Nephron (organoid): ENCODE measurements around the gene PPFIA1.
"Not testable (repeated sequence)": the region's sequence is repeated elsewhere in the genome, so short reads cannot be mapped to it uniquely, and the experiment has no call there.

Source experiments
- H3K27ac Mint-ChIP-seq, 3 experiments: 2 replicates each; pipeline ENCODE4 v1.8.0; 2020; ENCODE audit warnings: mixed read lengths in 3 of 3, mild to moderate bottlenecking in 2 of 3, moderate library complexity in 1 of 3
- H3K27me3 Mint-ChIP-seq: 2 replicates; pipeline ENCODE4 v1.8.0; 2021; ENCODE audit warnings: low read depth, mild to moderate bottlenecking, moderate library complexity, mixed read lengths
- H3K36me3 Mint-ChIP-seq: 2 replicates; pipeline ENCODE4 v1.8.0; 2020; ENCODE audit warnings: low read depth, mixed read lengths
- H3K4me1 Mint-ChIP-seq: 2 replicates; pipeline ENCODE4 v1.8.0; 2020; ENCODE audit warnings: mixed read lengths
- H3K4me3 Mint-ChIP-seq, 3 experiments: 2 replicates each; pipeline ENCODE4 v1.8.0; 2020; ENCODE audit warnings: mild to moderate bottlenecking in 3 of 3, mixed read lengths in 3 of 3, moderate library complexity in 2 of 3
- H3K9me3 Mint-ChIP-seq: 2 replicates; pipeline ENCODE4 v1.8.0; 2020; ENCODE audit warnings: mixed read lengths
- CTCF ChIP-seq, 3 experiments: fragments of 200-600 bp; sonication (generic); IDR thresholded peaks; one replicate each; pipeline ENCODE4 v1.5.0; 2021; ENCODE audit warnings: antibody characterized with exemption in 3 of 3; ENCODE audit not compliant: unreplicated experiment in 3 of 3

PPFIA1 gene

DNA sequence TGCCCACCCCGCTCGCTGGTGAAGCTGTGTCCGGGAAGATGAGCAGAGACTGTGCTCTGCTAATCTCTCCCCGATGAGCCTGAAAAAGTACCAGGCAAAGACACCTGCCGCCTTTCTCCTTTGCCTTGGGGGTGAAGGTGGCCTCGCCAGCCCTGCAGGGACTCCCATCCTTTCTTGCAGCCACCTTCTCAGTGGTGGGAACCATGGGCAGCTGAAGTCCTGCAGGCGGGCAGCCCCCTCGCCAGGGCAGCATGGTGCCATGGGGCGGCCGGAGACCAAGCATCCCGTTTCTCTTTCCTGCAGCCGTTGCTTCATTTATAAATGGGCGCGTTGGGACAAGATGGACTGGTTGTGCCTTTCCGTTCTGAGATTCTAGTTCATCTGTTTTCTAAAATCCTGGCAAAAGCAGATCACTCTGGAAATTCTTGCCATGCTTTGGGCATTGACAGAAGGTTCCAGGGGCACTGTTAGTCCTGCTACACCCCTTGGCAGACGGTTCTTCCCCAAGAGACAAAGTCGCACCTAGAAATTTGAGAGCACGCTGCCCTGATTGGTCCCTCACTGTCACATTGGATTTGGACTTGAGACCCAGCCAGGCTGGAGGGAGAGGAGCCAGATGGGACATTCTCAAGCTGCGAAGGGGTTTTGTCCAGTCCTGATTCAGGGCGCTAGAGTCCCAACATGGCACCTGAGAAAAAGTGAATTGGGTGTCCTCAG lies 135.3 kb downstream of the PPFIA1 start:
- no peaks in the 10 kb centered on the region for H3K9me3 Mint-ChIP-seq
- H3K27me3 Mint-ChIP-seq, result no peaks in the 10 kb centered on the region
- TF ChIP-seq CTCF (IDR thresholded peaks at IDR 0.05; ENCODE audit: unreplicated experiment in 3 of 3), result no peak
- H3K4me3 Mint-ChIP-seq, result no peak overlapping the region
- peaks cover 6% of the 10 kb centered on the region for H3K4me1 Mint-ChIP-seq
- no peak overlapping the region for H3K27ac Mint-ChIP-seq
- peaks cover 38% of the 10 kb centered on the region for H3K36me3 Mint-ChIP-seq

GRCh38 chr11:70407121-70407520 lies 136.6 kb downstream of the PPFIA1 start:
- peaks cover 6% of the 10 kb centered on the region for H3K4me1 Mint-ChIP-seq
- H3K27me3 Mint-ChIP-seq, result no peaks in the 10 kb centered on the region
- H3K36me3 Mint-ChIP-seq, result peaks cover 49% of the 10 kb centered on the region
- H3K9me3 Mint-ChIP-seq, result no peaks in the 10 kb centered on the region
- TF ChIP-seq CTCF (IDR thresholded peaks at IDR 0.05; ENCODE audit: unreplicated experiment in 3 of 3), result no peak
- H3K4me3 Mint-ChIP-seq, result no peak overlapping the region
- no peak overlapping the region for H3K27ac Mint-ChIP-seq

- Mint-ChIP-seq H3K4me1 (no peaks in the 10 kb centered on the region), H3K27ac (no peak overlapping the region), H3K27me3 (no peaks in the 10 kb centered on the region), H3K36me3 (peaks cover 56% of the 10 kb centered on the region), H3K9me3 (no peaks in the 10 kb centered on the region), H3K4me3 (no peak overlapping the region)
- TF ChIP-seq CTCF (IDR thresholded peaks at IDR 0.05; ENCODE audit: unreplicated experiment in 3 of 3), result no peak
These were observed 137.3 kb downstream of the PPFIA1 start for GRCh38 chr11:70407814-70408213.

DNA sequence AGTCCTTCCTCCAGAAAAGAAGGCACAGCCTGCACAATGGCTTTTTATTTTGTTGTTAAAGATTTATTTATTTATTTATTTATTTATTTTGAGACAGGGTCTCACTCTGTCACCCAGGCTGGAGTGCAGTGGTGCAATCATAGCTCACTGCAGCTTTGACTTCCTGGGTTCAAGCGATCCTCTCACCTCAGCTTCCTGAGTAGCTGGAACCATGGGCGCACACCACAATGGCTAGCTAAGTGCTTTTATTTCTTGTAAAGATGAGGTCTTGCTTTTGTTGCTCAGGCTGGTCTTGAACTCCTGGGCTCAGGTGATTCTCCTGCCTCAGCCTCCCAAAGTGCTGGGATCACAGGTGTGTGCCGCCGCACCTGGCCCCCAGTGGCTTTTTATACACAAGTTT lies 137.8 kb downstream of the PPFIA1 start:
- H3K27me3 Mint-ChIP-seq, H3K4me1 Mint-ChIP-seq, H3K27ac Mint-ChIP-seq: not testable (repeated sequence)

GRCh38 chr11:70409437-70409836 lies 138.9 kb downstream of the PPFIA1 start:
- Mint-ChIP-seq H3K27me3 (no peaks in the 10 kb centered on the region), H3K4me3 (no peak overlapping the region), H3K36me3 (peaks cover 66% of the 10 kb centered on the region), H3K9me3 (no peaks in the 10 kb centered on the region), H3K4me1 (no peaks in the 10 kb centered on the region), H3K27ac (no peak overlapping the region)
- TF ChIP-seq CTCF (IDR thresholded peaks at IDR 0.05; ENCODE audit: unreplicated experiment in 3 of 3), result no peak

More for the DNA sequence above, 137.8 kb downstream of the PPFIA1 start:
- not testable (repeated sequence) for H3K9me3 Mint-ChIP-seq, H3K4me3 Mint-ChIP-seq
- peaks cover 61% of the 10 kb centered on the region for H3K36me3 Mint-ChIP-seq

DNA sequence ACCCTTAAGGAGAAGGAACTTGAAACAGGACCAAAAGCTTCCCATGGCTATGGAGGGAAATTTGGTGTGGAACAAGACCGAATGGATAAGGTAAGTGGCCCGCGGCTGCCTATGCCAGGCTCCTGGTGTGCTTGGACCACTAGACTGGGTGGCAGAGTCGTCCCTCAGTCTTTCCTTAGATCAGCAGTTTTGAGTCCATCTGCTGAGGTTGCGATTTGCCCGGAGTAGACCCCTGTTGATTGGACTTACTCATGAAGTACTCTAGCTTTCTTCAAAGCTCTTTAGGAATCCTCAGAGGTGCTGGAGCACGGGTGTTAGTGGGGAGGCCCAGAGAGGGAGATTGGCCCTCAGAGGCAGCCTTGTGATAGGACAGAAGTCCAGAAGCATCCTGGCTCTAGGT lies 139.4 kb downstream of the PPFIA1 start:
- TF ChIP-seq CTCF (IDR thresholded peaks at IDR 0.05; ENCODE audit: unreplicated experiment in 3 of 3), result no peak
- H3K27me3 Mint-ChIP-seq, result no peaks in the 10 kb centered on the region
- no peak overlapping the region for H3K4me3 Mint-ChIP-seq
- no peaks in the 10 kb centered on the region for H3K9me3 Mint-ChIP-seq
- H3K27ac Mint-ChIP-seq, result no peak overlapping the region
- peaks cover 70% of the 10 kb centered on the region for H3K36me3 Mint-ChIP-seq
- H3K4me1 Mint-ChIP-seq, result no peaks in the 10 kb centered on the region
